GM06990 (cell line): Measurements from ENCODE around the gene AQP4.
A peak's percentile ranks its signal among the peaks of the same experiment; 100 is the strongest.

Experiments used
- DNase-seq: peaks from one replicate; pipeline ENCODE4 v3.0.0-alpha.2; 2011; ENCODE audit not compliant: insufficient read length; ENCODE audit errors: extremely low read depth
- H3K27me3 ChIP-seq: replicated peaks from 2 replicates; pipeline ENCODE4 v1.6.0; 2011; ENCODE audit warnings: low read length; ENCODE audit not compliant: control insufficient read depth, insufficient read depth
- H3K36me3 ChIP-seq: 2 replicates; pipeline ENCODE4 v1.5.1; 2011; ENCODE audit warnings: low read length; ENCODE audit not compliant: control insufficient read depth, insufficient read depth
- H3K4me3 ChIP-seq: replicated peaks from 2 replicates; pipeline ENCODE4 v1.5.1; 2011; ENCODE audit warnings: low read depth, mild to moderate bottlenecking, control low read depth, low read length
- CTCF ChIP-seq: IDR thresholded peaks from 2 replicates; pipeline ENCODE4 v1.5.1; 2011; ENCODE audit warnings: low read length, control low read depth, mild to moderate bottlenecking, inconsistent platforms; ENCODE audit not compliant: insufficient read depth, poor library complexity, severe bottlenecking

The AQP4 gene, protein sequence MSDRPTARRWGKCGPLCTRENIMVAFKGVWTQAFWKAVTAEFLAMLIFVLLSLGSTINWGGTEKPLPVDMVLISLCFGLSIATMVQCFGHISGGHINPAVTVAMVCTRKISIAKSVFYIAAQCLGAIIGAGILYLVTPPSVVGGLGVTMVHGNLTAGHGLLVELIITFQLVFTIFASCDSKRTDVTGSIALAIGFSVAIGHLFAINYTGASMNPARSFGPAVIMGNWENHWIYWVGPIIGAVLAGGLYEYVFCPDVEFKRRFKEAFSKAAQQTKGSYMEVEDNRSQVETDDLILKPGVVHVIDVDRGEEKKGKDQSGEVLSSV

DNA sequence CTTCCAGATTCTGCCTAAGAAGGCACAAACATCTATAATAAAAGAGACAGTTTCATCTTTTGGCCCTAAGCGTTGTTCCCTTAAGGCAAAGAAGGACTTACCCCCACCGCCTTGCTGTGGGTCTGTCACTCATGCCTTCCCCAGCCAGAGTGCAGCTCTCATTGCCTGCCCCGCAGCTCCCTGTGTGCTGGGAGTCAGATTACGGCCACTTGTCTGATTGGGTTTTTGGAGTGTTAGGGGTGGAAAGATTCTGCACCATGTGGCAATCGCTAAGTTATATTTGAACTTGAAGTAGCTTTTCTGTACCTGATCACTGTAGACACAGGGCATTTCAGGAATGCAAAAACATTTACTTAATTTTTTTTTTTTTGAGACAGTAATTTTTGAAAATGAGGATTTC lies at the start of gene AQP4:
TSS of gene AQP4 (minus strand) at position 151 of the 400 bp plus-strand sequence. CDS start at position 133, 18 bp downstream.
- TF ChIP-seq CTCF = no peak
- no peak for DNase-seq
- H3K27me3 ChIP-seq = peaks cover 2% of the 10 kb centered on the region; the same call in 1 of the 2 replicates
- H3K36me3 ChIP-seq = no peaks in the 10 kb centered on the region
- H3K4me3 ChIP-seq = 0 out of 2 replicates have a peak within 1 kb of the TSS, but pooled peaks have one; percentile 9

GRCh38 chr18:26911840-26912239 lies 46.3 kb upstream of the AQP4 start:
- Histone ChIP-seq H3K36me3 (no peaks in the 10 kb centered on the region), H3K4me3 (no peak overlapping the region), H3K27me3 (no peaks in the 10 kb centered on the region)
- TF ChIP-seq CTCF = no peak
- DNase-seq = no peak

- no peak overlapping the region for H3K4me3 ChIP-seq
- DNase-seq = no peak
- H3K36me3 ChIP-seq = no peaks in the 10 kb centered on the region
- H3K27me3 ChIP-seq = no peaks in the 10 kb centered on the region
- TF ChIP-seq CTCF = no peak
These were observed 44.2 kb upstream of the AQP4 start for GRCh38 chr18:26909599-26910290.

GRCh38 chr18:26908906-26909305 lies 43.4 kb upstream of the AQP4 start:
- H3K27me3 ChIP-seq = no peaks in the 10 kb centered on the region
- no peak for TF ChIP-seq CTCF
- H3K36me3 ChIP-seq = no peaks in the 10 kb centered on the region
- no peak overlapping the region for H3K4me3 ChIP-seq
- no peak for DNase-seq

GRCh38 chr18:26902291-26902690 lies 36.8 kb upstream of the AQP4 start:
- no peaks in the 10 kb centered on the region for H3K36me3 ChIP-seq
- no peak for DNase-seq
- H3K27me3 ChIP-seq = no peaks in the 10 kb centered on the region
- no peak overlapping the region for H3K4me3 ChIP-seq
- no peak for TF ChIP-seq CTCF

- Histone ChIP-seq H3K27me3 (no peaks in the 10 kb centered on the region), H3K36me3 (no peaks in the 10 kb centered on the region), H3K4me3 (no peak overlapping the region)
- DNase-seq = no peak
- no peak for TF ChIP-seq CTCF
These were observed 35.5 kb upstream of the AQP4 start for GRCh38 chr18:26901020-26901419.
